GM23338 (cell line): Measurements from ENCODE around the gene SULT1A4. TPM values are rescaled to one million over a fixed set of nuclear protein-coding genes. Genes with fewer than 3 reads are reported as not detected.
"Not testable (repeated sequence)": the region's sequence is repeated elsewhere in the genome, so short reads cannot be mapped to it uniquely, and the experiment has no call there.

ENCODE experiments used
- ATAC-seq: fragments of 200-7000 bp; cut with Tn5 transposase; 3 replicates; pipeline ENCODE4 v1.9.1; 2020
- DNase-seq: peaks from one replicate; pipeline ENCODE4 v3.0.0-alpha.2; 2015; ENCODE audit warnings: low spot score
- H2AFZ ChIP-seq: fragments of 200-600 bp; sonication (generic); 2 replicates; pipeline ENCODE4 v1.8.0; 2016; ENCODE audit warnings: antibody characterized with exemption, mild to moderate bottlenecking, moderate library complexity
- H3F3A ChIP-seq: fragments of 200-600 bp; sonication (generic); replicated peaks from 2 replicates; pipeline ENCODE4 v1.8.0; 2017; ENCODE audit warnings: antibody characterized with exemption, mixed run types, low read depth
- H3K27ac ChIP-seq: fragments of 200-600 bp; sonication (generic); 2 replicates; pipeline ENCODE4 v1.6.1; 2016; ENCODE audit warnings: low read depth
- H3K27me3 ChIP-seq: fragments of 200-600 bp; sonication (generic); 2 replicates; pipeline ENCODE4 v1.8.0; 2016; ENCODE audit warnings: mild to moderate bottlenecking, mixed run types, moderate library complexity; ENCODE audit not compliant: insufficient read depth
- H3K36me3 ChIP-seq: fragments of 200-600 bp; sonication (generic); 2 replicates; pipeline ENCODE4 v1.8.0; 2016; ENCODE audit warnings: mild to moderate bottlenecking; ENCODE audit not compliant: insufficient read depth
- H3K4me1 ChIP-seq: fragments of 200-600 bp; sonication (generic); 2 replicates; pipeline ENCODE4 v1.8.0; 2016; ENCODE audit warnings: mild to moderate bottlenecking, moderate library complexity; ENCODE audit not compliant: insufficient read depth
- H3K4me2 ChIP-seq: fragments of 200-600 bp; sonication (generic); 2 replicates; pipeline ENCODE4 v1.7.1; 2017; ENCODE audit warnings: mixed run types
- H3K4me3 ChIP-seq: fragments of 200-600 bp; sonication (generic); 2 replicates; pipeline ENCODE4 v1.6.1; 2016; ENCODE audit warnings: mixed run types
- H3K79me2 ChIP-seq: fragments of 200-600 bp; sonication (generic); replicated peaks from 2 replicates; pipeline ENCODE4 v1.8.0; 2017; ENCODE audit warnings: mild to moderate bottlenecking; ENCODE audit not compliant: insufficient read depth
- H3K9me2 ChIP-seq: fragments of 200-600 bp; sonication (generic); 2 replicates; pipeline ENCODE4 v1.8.0; 2017; ENCODE audit not compliant: insufficient read depth
- H4K20me1 ChIP-seq: fragments of 200-600 bp; sonication (generic); replicated peaks from 2 replicates; pipeline ENCODE4 v1.8.0; 2017; ENCODE audit warnings: mild to moderate bottlenecking; ENCODE audit not compliant: insufficient read depth
- H3K27ac Mint-ChIP-seq: 2 replicates; pipeline ENCODE4 v1.8.0; 2020; ENCODE audit warnings: inconsistent platforms, mild to moderate bottlenecking, moderate library complexity, mixed read lengths
- H3K27me3 Mint-ChIP-seq: 3 replicates; pipeline ENCODE4 v1.8.0; 2022; ENCODE audit warnings: low read depth, mild to moderate bottlenecking, moderate library complexity, mixed read lengths, inconsistent platforms; ENCODE audit not compliant: insufficient read depth, poor library complexity
- H3K36me3 Mint-ChIP-seq: 3 replicates; pipeline ENCODE4 v1.8.0; 2021; ENCODE audit warnings: low read depth, mild to moderate bottlenecking, inconsistent platforms, moderate library complexity, mixed read lengths
- H3K4me1 Mint-ChIP-seq: 3 replicates; pipeline ENCODE4 v1.8.0; 2020; ENCODE audit warnings: mild to moderate bottlenecking, inconsistent platforms, mixed read lengths
- H3K4me3 Mint-ChIP-seq: 3 replicates; pipeline ENCODE4 v1.8.0; 2021; ENCODE audit warnings: moderate library complexity, mild to moderate bottlenecking, inconsistent platforms, mixed read lengths
- H3K9me3 Mint-ChIP-seq: 3 replicates; pipeline ENCODE4 v1.8.0; 2020; ENCODE audit warnings: moderate library complexity, mild to moderate bottlenecking, inconsistent platforms, mixed read lengths
- long read RNA-seq: library from polyadenylated mRNA; unstranded; transcript quantifications from one replicate; pipeline ENCODE4 v2.0.0, GENCODE V29; 2020; ENCODE audit not compliant: unreplicated experiment
- polyA plus RNA-seq: library from polyadenylated mRNA; unstranded; fragments of >200 nt; fragmentation: Nextera tagmentation; extraction: Ambion mirVana; gene quantifications from 2 replicates; pipeline ENCODE4 v1.2.1, GENCODE V29; 2016
- total RNA-seq: library from RNA; depleted of rRNA; stranded (reverse); fragments of >200 nt; shearing (Covaris generic); gene quantifications from 2 replicates; pipeline ENCODE4 v1.2.3, GENCODE V29; 2014; rRNA removed

Gene SULT1A4
- total RNA-seq, result 3.9 and 8.5 TPM in 2 replicates
- 4.2 and 9.4 TPM in 2 replicates for polyA plus RNA-seq
- long read RNA-seq, result 0 reads

- H3K27ac ChIP-seq, H3K27me3 ChIP-seq, H3K4me1 ChIP-seq, H3K4me2 ChIP-seq, H3K27ac Mint-ChIP-seq, H3F3A ChIP-seq, H3K9me3 Mint-ChIP-seq, H3K4me1 Mint-ChIP-seq, H4K20me1 ChIP-seq, H2AFZ ChIP-seq, H3K36me3 Mint-ChIP-seq, H3K79me2 ChIP-seq, H3K27me3 Mint-ChIP-seq, H3K9me2 ChIP-seq, H3K4me3 Mint-ChIP-seq, DNase-seq, H3K36me3 ChIP-seq, H3K4me3 ChIP-seq: not testable (repeated sequence)
- ATAC-seq, result peak; percentile 57
These were observed at the start of gene SULT1A4 for GRCh38 chr16:29459706-29460646. Gene SULT1A4, plus strand, starts transcription at chr16:29459913. Its CDS starts 1,473 bp downstream, at chr16:29461386.

GRCh38 chr16:29423587-29423986, 36.1 kb upstream of the SULT1A4 start:
- not testable (repeated sequence) for H3K9me3 Mint-ChIP-seq, ATAC-seq

GRCh38 chr16:29425390-29425789, 34.3 kb upstream of the SULT1A4 start:
- H3K9me2 ChIP-seq, H3K27ac Mint-ChIP-seq, H4K20me1 ChIP-seq, H3K36me3 ChIP-seq, H2AFZ ChIP-seq, H3K9me3 Mint-ChIP-seq, H3K27me3 ChIP-seq, H3K27me3 Mint-ChIP-seq, H3K4me1 Mint-ChIP-seq, H3K4me3 Mint-ChIP-seq, H3K79me2 ChIP-seq, DNase-seq, H3K4me3 ChIP-seq, H3F3A ChIP-seq, H3K36me3 Mint-ChIP-seq, H3K4me2 ChIP-seq, ATAC-seq, H3K4me1 ChIP-seq, H3K27ac ChIP-seq: not testable (repeated sequence)

More at GRCh38 chr16:29423587-29423986, 36.1 kb upstream of the SULT1A4 start:
- H3K4me3 Mint-ChIP-seq, H3K4me3 ChIP-seq, H3K36me3 ChIP-seq, H3F3A ChIP-seq, H3K36me3 Mint-ChIP-seq, H3K27ac Mint-ChIP-seq, H3K27me3 ChIP-seq, H3K4me2 ChIP-seq, H2AFZ ChIP-seq, H3K79me2 ChIP-seq, DNase-seq, H3K4me1 ChIP-seq, H3K9me2 ChIP-seq, H4K20me1 ChIP-seq, H3K4me1 Mint-ChIP-seq, H3K27ac ChIP-seq, H3K27me3 Mint-ChIP-seq: not testable (repeated sequence)

- not testable (repeated sequence) for H3F3A ChIP-seq, H3K36me3 Mint-ChIP-seq, DNase-seq, H3K27ac ChIP-seq, H3K79me2 ChIP-seq, H2AFZ ChIP-seq, H3K4me3 Mint-ChIP-seq, H3K9me2 ChIP-seq, H3K4me1 ChIP-seq, H3K27me3 Mint-ChIP-seq, H3K36me3 ChIP-seq, H3K9me3 Mint-ChIP-seq, H3K4me1 Mint-ChIP-seq, H3K4me2 ChIP-seq, H3K4me3 ChIP-seq, H4K20me1 ChIP-seq, H3K27me3 ChIP-seq, H3K27ac Mint-ChIP-seq
- peak; percentile 51 for ATAC-seq
These were observed 6.0 kb upstream of the SULT1A4 start for GRCh38 chr16:29453754-29454153.

- H2AFZ ChIP-seq, H3K4me3 ChIP-seq, H3K36me3 ChIP-seq, H3K4me1 Mint-ChIP-seq, H3K4me2 ChIP-seq, H3F3A ChIP-seq, H3K27me3 Mint-ChIP-seq, H3K27me3 ChIP-seq, H3K9me2 ChIP-seq, H3K27ac Mint-ChIP-seq, H3K79me2 ChIP-seq, H3K4me1 ChIP-seq, H4K20me1 ChIP-seq, H3K27ac ChIP-seq, H3K4me3 Mint-ChIP-seq, DNase-seq, H3K36me3 Mint-ChIP-seq, H3K9me3 Mint-ChIP-seq: not testable (repeated sequence)
- ATAC-seq, result peak; percentile 86
These were observed 5.4 kb upstream of the SULT1A4 start, which contains the start of the genes BOLA2 and SLX1B for GRCh38 chr16:29454269-29454668. Gene BOLA2, minus strand, starts transcription at chr16:29454351. Its CDS starts 98 bp downstream, at chr16:29454253. Gene SLX1B, plus strand, starts transcription at chr16:29454533.

GRCh38 chr16:29454828-29455227, 4.9 kb upstream of the SULT1A4 start:
- not testable (repeated sequence) for H3K27me3 ChIP-seq, DNase-seq, H3K36me3 ChIP-seq, H3F3A ChIP-seq, H3K4me1 Mint-ChIP-seq, H3K4me1 ChIP-seq, H3K79me2 ChIP-seq, H3K4me3 ChIP-seq, H3K27ac Mint-ChIP-seq, H3K4me3 Mint-ChIP-seq, H3K27ac ChIP-seq, H4K20me1 ChIP-seq, H3K27me3 Mint-ChIP-seq, H3K36me3 Mint-ChIP-seq, H3K9me2 ChIP-seq, H3K4me2 ChIP-seq, H2AFZ ChIP-seq, H3K9me3 Mint-ChIP-seq
- ATAC-seq, result peak; percentile 74
